Mammary epithelial cell (primary cell): ENCODE measurements around the gene CD8B.

ENCODE experiments used
- CTCF ChIP-seq, 2 donors: IDR thresholded peaks in 1 of 2; conservative IDR thresholded peaks in 1 of 2; 2 replicates each; pipeline ENCODE4 v1.5.1; 2011 to 2012; ENCODE audit warnings: inconsistent platforms in 2 of 2, low read length in 2 of 2, mild to moderate bottlenecking in 2 of 2, control low read depth in 1 of 2, low read depth in 1 of 2; ENCODE audit not compliant: insufficient read depth in 1 of 2; ENCODE audit errors: extremely low read depth in 1 of 2
- EZH2 ChIP-seq: IDR thresholded peaks from 2 replicates; pipeline ENCODE4 v1.6.1; 2012; ENCODE audit warnings: low read length, inconsistent platforms, borderline replicate concordance

- TF ChIP-seq CTCF (conservative IDR thresholded peaks at IDR 0.05 in 1 of 2, IDR thresholded peaks at IDR 0.05 in 1 of 2; ENCODE audit: extremely low read depth in 1 of 2, insufficient read depth in 1 of 2, low read depth in 1 of 2, low read length in 2 of 2) (no peak), EZH2 (no peak)
These were observed 81.7 kb downstream of the CD8B start for GRCh38 chr2:86779971-86780370.
